Measurements from ENCODE around the gene SKIDA1.

DNA sequence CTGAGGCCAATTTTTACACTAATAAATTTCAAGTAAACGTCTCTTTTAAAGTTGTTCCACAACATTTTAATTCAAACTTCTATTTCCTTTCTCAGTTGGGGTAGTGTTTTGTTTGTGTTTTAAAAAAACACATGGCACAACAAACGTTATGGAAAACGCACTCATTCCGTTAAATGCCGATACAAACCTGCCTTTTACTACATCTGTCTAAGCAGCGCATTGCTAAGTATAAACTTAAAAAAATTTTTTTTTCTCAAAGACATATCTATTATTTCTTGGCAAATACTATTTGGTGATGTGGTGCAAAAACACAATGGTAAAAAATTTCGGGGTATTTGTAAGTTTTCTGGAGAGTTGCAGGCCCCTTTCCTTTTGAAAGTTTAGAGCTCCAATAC is 1.4 kb downstream of the SKIDA1 start:
- TF ChIP-seq, protein P1, sequence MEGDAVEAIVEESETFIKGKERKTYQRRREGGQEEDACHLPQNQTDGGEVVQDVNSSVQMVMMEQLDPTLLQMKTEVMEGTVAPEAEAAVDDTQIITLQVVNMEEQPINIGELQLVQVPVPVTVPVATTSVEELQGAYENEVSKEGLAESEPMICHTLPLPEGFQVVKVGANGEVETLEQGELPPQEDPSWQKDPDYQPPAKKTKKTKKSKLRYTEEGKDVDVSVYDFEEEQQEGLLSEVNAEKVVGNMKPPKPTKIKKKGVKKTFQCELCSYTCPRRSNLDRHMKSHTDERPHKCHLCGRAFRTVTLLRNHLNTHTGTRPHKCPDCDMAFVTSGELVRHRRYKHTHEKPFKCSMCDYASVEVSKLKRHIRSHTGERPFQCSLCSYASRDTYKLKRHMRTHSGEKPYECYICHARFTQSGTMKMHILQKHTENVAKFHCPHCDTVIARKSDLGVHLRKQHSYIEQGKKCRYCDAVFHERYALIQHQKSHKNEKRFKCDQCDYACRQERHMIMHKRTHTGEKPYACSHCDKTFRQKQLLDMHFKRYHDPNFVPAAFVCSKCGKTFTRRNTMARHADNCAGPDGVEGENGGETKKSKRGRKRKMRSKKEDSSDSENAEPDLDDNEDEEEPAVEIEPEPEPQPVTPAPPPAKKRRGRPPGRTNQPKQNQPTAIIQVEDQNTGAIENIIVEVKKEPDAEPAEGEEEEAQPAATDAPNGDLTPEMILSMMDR (IDR thresholded peaks at IDR 0.05), result no peak
- no peak for TF ChIP-seq POLR2A (IDR thresholded peaks at IDR 0.05)

All from tibial nerve (tissue), 3 donors.